HG02798 (cell line): ENCODE measurements around the gene PRMT9.

Experiments
- ATAC-seq: cut with Tn5 transposase; IDR thresholded peaks from one replicate; pipeline ENCODE4 v1.9.1; 2021; ENCODE audit warnings: mild to moderate bottlenecking; ENCODE audit not compliant: unreplicated experiment, poor library complexity

PRMT9 gene

GRCh38 chr4:147682755-147683154, 1.2 kb downstream of the PRMT9 start:
- no peak for ATAC-seq

GRCh38 chr4:147678796-147679549, 5.0 kb downstream of the PRMT9 start:
- no peak for ATAC-seq

DNA sequence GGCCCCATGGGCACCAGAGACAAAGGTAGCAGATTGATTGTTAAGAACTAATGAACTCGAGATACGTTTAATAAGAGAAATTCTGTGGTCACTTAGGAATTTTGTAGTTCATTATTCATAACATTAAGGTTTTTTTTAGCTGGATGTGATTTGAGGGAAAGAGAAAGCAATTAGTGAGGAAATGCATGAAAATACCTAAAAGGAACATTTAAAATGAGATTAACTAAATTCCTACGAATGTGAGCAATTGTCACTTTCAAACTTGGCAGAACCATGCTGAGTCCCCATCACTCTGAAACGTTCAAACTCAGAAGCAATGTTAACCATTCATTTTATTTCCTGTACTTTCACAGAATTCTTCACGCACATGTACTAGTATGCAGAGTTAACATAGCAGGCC, 5.9 kb downstream of the PRMT9 start:
- ATAC-seq = no peak

DNA sequence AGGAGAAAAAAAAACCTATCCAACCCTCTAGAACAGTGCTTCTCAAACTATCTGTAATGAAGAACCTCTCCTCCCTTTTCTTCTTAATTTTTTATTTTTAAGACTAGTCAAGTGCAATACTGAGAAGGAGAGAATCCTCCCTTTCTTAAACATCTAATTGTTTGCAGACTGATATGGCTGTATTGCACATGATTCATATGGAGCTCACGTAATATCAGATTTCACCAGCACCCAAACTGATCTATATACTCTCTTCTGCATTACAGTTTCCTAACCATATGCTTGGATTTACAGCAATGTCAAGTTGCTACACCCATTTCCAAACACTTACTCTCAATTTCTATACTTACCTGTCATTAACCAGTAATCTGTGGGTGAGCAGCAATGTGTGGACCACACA, 9.5 kb downstream of the PRMT9 start:
- no peak for ATAC-seq

DNA sequence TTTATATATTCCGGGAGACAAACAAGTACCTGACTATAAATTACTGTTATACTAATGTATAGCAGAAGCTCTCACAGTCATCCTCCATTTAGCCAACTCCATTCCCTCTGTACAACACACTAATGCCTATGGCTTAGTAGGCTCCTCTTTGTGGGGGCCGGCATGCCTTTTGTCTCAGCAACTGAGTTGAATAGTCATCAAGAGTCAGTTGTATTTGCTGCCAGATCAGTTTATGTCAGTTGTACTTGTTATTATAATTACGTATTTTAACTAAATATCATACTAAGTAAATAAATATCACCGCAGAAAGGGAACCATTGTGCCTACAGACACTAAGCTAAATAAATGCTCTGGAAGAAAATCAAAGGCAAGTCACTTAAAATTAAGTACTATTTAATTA, 9.9 kb downstream of the PRMT9 start:
- ATAC-seq = no peak

DNA sequence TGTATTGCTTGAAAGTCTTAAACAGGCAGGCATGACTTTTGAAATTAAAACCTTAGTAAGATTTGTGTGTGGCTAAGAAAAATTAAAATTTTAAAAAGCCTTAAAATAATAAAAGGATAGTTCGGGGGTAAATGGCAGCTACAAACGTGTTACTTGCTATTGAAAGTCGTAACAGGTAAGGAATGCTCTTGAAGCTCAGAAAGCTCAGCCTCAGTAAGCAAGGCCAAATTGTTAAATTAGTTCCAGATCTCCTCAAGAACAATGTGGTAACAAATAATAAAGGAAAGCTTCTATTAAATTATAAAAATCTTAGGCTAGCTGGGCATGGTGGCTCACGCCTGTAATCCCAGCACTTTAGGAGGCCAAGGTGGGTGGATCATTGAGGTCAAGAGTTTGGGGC, 25.5 kb downstream of the PRMT9 start:
- ATAC-seq = no peak

DNA sequence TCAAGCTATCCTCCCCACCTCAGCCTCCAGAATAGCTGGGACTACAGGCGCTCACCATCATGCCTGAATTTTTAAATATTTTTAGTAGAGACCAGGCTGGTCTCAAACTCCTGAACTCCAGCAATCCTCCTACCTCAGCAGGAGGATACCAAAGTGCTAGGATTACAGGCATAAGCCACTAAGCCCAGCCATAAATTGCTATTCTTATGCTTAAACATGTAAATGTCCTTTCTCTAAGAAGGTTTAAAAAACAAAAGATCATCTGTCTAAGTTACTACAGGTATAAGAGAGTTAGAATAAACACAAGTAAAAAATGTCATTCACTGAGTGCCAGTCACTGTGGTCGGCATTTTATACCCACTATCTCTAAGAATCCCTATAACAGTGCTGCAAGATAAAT, 28.3 kb downstream of the PRMT9 start:
- no peak for ATAC-seq

DNA sequence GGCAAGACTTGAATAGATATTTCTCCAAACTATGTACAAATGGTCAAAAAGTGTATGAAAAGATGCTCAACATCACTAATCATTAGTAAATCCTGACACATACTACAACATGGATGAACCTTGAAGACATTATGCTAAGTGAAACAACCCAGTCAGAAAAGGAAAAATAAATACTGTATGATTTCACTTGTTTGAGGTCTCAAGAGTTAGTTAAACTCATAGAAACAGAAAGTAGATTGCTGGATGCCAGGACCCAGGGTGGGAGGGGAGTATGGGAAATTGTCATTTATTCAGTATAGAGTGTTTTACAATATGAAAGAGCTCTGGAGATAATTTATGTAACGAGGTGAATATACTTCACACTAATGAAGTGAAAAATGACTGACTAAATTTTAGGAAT, 32.4 kb downstream of the PRMT9 start:
- ATAC-seq = no peak

GRCh38 chr4:147648656-147649055, 35.3 kb downstream of the PRMT9 start:
- ATAC-seq = no peak

DNA sequence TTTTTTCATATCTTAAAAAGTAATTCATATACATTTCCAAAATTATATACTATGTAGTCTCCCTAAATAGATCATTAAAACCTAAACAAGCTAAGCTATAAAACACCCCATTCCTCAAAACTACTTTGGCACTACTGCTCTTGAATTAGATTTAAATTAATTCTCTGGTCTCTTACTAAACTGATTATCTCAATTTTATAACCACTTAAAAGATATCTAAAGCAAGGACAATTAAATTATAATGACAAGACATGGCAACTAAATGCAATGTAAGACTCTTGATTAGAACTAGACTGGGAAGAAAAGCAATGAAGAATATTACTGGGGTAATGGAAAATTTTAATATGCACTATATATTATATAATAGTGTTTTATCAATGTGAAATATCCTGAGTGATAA, 38.9 kb downstream of the PRMT9 start:
- ATAC-seq = no peak

DNA sequence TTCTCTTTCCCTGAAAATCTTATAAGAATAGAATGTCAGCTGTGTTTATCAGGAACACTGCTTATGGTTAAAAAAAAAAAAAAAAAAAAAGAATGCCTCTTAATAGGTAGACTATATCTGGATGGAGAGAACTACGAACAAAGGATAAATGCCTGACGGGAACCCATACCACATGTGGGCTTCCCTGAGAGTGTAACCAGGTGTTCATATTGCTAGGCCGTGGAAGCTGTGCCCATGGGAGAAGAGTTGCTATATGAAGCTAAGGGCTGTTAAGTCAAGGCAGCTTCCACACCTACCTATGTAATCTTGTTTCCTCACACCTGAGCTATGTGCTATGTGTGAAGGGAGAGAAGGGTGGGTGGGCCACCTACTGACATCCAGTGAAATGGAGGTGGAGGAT, 39.5 kb downstream of the PRMT9 start:
- no peak for ATAC-seq

DNA sequence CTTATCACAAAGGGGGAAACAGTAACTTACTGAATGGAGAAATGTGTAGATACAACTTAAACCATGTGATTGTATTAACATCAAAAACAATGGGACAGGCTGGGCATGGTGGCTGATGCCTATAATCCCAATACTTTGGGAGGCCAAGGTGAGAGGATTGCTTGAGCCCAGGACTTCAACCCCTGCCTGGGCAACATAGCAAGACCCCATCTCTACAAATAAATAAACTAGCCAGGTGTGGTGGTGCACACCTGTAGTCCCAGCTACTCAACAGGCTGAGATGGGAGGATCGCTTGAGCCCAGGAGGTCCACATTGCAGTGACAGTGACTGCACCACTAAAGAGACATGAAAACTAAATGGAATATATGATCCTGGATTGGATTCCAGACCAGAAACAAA, 40.3 kb downstream of the PRMT9 start:
- ATAC-seq = no peak

DNA sequence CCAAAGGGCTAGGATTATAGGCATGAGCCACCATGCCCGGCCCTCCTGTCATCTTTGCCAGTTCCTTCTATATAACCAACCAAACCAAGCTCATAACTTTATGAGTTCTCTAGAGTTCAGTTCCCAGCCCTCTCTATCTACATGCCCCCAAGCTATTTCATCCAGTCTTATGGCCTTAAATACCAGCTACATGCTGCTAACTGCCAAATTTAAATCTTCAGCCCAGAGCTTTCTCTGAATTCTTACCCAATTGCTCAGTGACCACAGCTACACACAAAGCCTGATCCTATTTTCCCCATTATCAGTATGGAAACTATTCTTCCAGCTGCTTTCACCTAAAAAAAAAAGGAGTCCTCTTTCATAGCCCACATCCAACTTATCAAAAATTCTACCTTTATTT, 43.6 kb downstream of the PRMT9 start:
- ATAC-seq = no peak

GRCh38 chr4:147639388-147639787, 44.6 kb downstream of the PRMT9 start:
- ATAC-seq = no peak

- ATAC-seq = no peak
These were observed 45.0 kb downstream of the PRMT9 start for GRCh38 chr4:147638942-147639341.

DNA sequence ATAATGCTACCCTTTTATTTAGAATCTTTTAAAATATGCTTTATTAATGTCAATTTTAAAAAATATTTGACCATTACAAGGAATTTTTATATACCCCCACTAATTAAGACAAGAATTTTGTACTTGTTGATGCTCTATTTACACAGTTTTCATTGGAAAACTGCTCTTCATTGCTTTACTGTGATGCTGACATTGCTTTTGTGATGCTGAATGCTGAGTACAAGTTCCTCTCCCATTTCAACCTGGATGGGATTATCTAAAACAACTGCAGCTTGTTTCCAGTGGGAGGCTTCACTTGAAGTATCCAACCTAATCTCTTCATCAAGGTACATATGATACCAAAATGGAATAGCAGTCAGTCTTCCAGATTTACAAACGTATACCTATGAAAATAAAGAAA, 45.6 kb downstream of the PRMT9 start:
- ATAC-seq = no peak

GRCh38 chr4:147635348-147635747, 48.6 kb downstream of the PRMT9 start:
- no peak for ATAC-seq

- ATAC-seq = no peak
These were observed 50.3 kb downstream of the PRMT9 start for GRCh38 chr4:147633643-147634042.

GRCh38 chr4:147633113-147633512, 50.9 kb downstream of the PRMT9 start:
- ATAC-seq = no peak

GRCh38 chr4:147629783-147630730, 53.9 kb downstream of the PRMT9 start:
- ATAC-seq = no peak

GRCh38 chr4:147628415-147628814, 55.5 kb downstream of the PRMT9 start:
- ATAC-seq = no peak

DNA sequence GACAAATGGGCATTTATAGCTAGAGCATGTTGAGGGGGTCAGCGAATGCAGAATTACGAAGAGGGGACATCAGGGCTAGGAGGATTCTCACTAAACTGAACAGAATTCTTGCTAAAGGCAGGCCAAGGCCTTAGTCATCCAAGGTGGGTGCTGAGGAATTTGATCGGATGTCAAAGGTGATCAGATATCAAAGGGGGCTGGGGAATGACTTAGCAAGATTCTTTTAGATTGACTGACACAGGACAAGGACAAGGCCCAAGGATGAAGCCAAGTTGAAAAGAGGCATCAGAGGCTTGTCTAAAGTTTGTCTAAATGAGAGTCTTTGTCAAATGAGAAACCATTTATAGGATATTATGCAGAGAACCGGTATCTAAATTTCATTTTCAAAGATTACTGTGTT, 57.1 kb downstream of the PRMT9 start:
- ATAC-seq = no peak
